ENCODE measurements around the gene C10orf90.

- TF ChIP-seq CTCF (IDR thresholded peaks at IDR 0.05; ENCODE audit: low read depth, low read length) = no peak
- no peak for TF ChIP-seq POLR2A (IDR thresholded peaks at IDR 0.05; ENCODE audit: extremely low read depth, insufficient read length)
- no peak for TF ChIP-seq MYC (IDR thresholded peaks at IDR 0.05; ENCODE audit: low read depth, low read length)
Measured at GRCh38 chr10:126475074-126475691, 195.3 kb downstream of the C10orf90 start.
